LNCaP clone FGC (cell line): Measurements from ENCODE around the gene XBP1.
A peak's percentile ranks its signal among the peaks of the same experiment; 100 is the strongest.
"Not testable (repeated sequence)": the region's sequence is repeated elsewhere in the genome, so short reads cannot be mapped to it uniquely, and the experiment has no call there.

ENCODE experiments used
- DNase-seq: peaks from one replicate; pipeline ENCODE4 v3.0.0-alpha.2; 2011; ENCODE audit warnings: low read depth
- H3K4me3 ChIP-seq: 2 replicates; pipeline ENCODE4 v1.5.1; 2011; ENCODE audit warnings: mild to moderate bottlenecking, low read depth, low read length, control low read depth
- CTCF ChIP-seq: IDR thresholded peaks from 2 replicates; pipeline ENCODE4 v1.5.1; 2012; ENCODE audit warnings: mild to moderate bottlenecking; ENCODE audit not compliant: control insufficient read depth, insufficient read depth; ENCODE audit errors: extremely low read depth

The XBP1 gene

GRCh38 chr22:28826921-28827320, 26.6 kb upstream of the XBP1 start:
- no peak for TF ChIP-seq CTCF
- no peak for DNase-seq
- no peak overlapping the region for H3K4me3 ChIP-seq

GRCh38 chr22:28826430-28826829, 26.1 kb upstream of the XBP1 start:
- not testable (repeated sequence) for H3K4me3 ChIP-seq, DNase-seq

- DNase-seq, H3K4me3 ChIP-seq: not testable (repeated sequence)
Observed at GRCh38 chr22:28824455-28824854, 24.1 kb upstream of the XBP1 start.

GRCh38 chr22:28822930-28823551, 22.7 kb upstream of the XBP1 start:
- DNase-seq, result peak; percentile 95
- TF ChIP-seq CTCF, result no peak
- 0 out of 2 replicates have a peak overlapping the region, but pooled peaks have one; percentile 5 for H3K4me3 ChIP-seq

- no peak for TF ChIP-seq CTCF
- no peak for DNase-seq
- H3K4me3 ChIP-seq, result no peak overlapping the region
Observed at GRCh38 chr22:28821452-28821851, 21.1 kb upstream of the XBP1 start.

GRCh38 chr22:28820885-28821284, 20.5 kb upstream of the XBP1 start:
- no peak overlapping the region for H3K4me3 ChIP-seq
- no peak for DNase-seq
- TF ChIP-seq CTCF, result no peak

GRCh38 chr22:28819253-28820096, 19.1 kb upstream of the XBP1 start:
- no peak for DNase-seq
- no peak overlapping the region for H3K4me3 ChIP-seq
- TF ChIP-seq CTCF, result no peak
